HEK293T (cell line): Measurements from ENCODE around the gene SNX33.

Experiments used
- ARNT ChIP-seq: fragments of 450-650 bp; IDR thresholded peaks from 2 replicates; pipeline ENCODE4 v1.6.1; 2017; ENCODE audit warnings: mild to moderate bottlenecking
- BHLHE40 ChIP-seq: fragments of 450-650 bp; IDR thresholded peaks from 2 replicates; pipeline ENCODE4 v1.6.1; 2016; ENCODE audit warnings: mild to moderate bottlenecking, moderate library complexity, borderline replicate concordance
- ELF4 ChIP-seq: fragments of 450-650 bp; IDR thresholded peaks from 2 replicates; pipeline ENCODE4 v1.6.1; 2017; ENCODE audit warnings: antibody characterized with exemption
- FOXA1 ChIP-seq: fragments of 450-650 bp; IDR thresholded peaks from 2 replicates; pipeline ENCODE4 v1.6.1; 2016; ENCODE audit warnings: mild to moderate bottlenecking
- FOXM1 ChIP-seq: fragments of 450-650 bp; IDR thresholded peaks from 2 replicates; pipeline ENCODE4 v1.6.1; 2017; ENCODE audit warnings: mild to moderate bottlenecking, borderline replicate concordance
- HDGF ChIP-seq: fragments of 450-650 bp; IDR thresholded peaks from 2 replicates; pipeline ENCODE4 v1.6.1; 2017; ENCODE audit warnings: antibody characterized with exemption, borderline replicate concordance
- L3MBTL2 ChIP-seq: fragments of 450-650 bp; conservative IDR thresholded peaks from 2 replicates; pipeline ENCODE4 v1.6.1; 2016; ENCODE audit warnings: mild to moderate bottlenecking
- PKNOX1 ChIP-seq: fragments of 450-650 bp; IDR thresholded peaks from 2 replicates; pipeline ENCODE4 v1.6.1; 2016
- SP1 ChIP-seq: fragments of 450-650 bp; IDR thresholded peaks from 2 replicates; pipeline ENCODE4 v1.6.1; 2017
- TARDBP ChIP-seq: fragments of 450-650 bp; IDR thresholded peaks from 2 replicates; pipeline ENCODE4 v1.6.1; 2016
- ZNF384 ChIP-seq: fragments of 450-650 bp; IDR thresholded peaks from 2 replicates; pipeline ENCODE4 v1.6.1; 2016

- TF ChIP-seq BHLHE40 (no peak), TARDBP (no peak), ZNF384 (no peak), SP1 (no peak), FOXM1 (no peak), ELF4 (no peak), ARNT (no peak), FOXA1 (no peak), PKNOX1 (no peak), L3MBTL2 (no peak), HDGF (no peak)
Observed at GRCh38 chr15:75616766-75617165, 30.9 kb upstream of the SNX33 start.
